ENCODE measurements around the gene C5AR2.

DNA sequence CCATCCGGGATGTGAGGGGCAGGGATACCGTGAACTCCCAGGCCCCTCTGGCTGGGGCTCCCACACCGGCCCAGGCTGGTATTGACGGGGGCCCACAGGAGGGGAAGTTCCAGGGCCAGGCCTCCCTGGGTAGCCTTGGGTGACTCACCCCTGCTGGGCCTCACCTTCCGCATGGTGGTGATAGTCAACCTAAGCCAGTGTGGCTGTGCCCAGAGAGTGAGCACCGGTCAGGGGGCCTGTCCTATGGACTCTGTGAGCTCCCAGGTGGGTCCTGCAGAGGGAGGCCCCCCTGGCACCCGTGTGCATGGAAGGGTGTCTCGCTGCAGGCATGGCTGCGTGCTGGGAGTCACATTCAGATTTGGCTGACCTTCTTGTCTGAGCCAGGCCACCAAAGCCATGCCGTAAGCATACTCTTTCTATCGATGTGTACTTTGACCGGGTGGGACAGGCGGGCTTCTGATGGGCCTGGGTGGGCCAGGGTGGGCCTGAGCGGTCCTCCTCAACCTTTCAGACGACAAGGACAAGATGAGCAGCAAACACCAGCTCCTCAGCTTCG lies 44.7 kb downstream of the C5AR2 start:
- TF ChIP-seq, protein P1, sequence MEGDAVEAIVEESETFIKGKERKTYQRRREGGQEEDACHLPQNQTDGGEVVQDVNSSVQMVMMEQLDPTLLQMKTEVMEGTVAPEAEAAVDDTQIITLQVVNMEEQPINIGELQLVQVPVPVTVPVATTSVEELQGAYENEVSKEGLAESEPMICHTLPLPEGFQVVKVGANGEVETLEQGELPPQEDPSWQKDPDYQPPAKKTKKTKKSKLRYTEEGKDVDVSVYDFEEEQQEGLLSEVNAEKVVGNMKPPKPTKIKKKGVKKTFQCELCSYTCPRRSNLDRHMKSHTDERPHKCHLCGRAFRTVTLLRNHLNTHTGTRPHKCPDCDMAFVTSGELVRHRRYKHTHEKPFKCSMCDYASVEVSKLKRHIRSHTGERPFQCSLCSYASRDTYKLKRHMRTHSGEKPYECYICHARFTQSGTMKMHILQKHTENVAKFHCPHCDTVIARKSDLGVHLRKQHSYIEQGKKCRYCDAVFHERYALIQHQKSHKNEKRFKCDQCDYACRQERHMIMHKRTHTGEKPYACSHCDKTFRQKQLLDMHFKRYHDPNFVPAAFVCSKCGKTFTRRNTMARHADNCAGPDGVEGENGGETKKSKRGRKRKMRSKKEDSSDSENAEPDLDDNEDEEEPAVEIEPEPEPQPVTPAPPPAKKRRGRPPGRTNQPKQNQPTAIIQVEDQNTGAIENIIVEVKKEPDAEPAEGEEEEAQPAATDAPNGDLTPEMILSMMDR (conservative IDR thresholded peaks at IDR 0.05): no peak
- no peak for TF ChIP-seq ZFX (IDR thresholded peaks at IDR 0.05)
